Activated CD4-positive, CD25-positive, alpha-beta regulatory T cell treated with anti-CD3 and anti-CD28 coated beads, Interleukin-2, amount 50 U/mL, for 24 hours (primary cell): ENCODE measurements around the gene ADRA2C.

Experiments
- ATAC-seq, 2 donors: fragments of 150-1000 bp; cut with Tn5 transposase; one replicate each; pipeline ENCODE4 v1.10.0; 2021; ENCODE audit warnings: mild to moderate bottlenecking in 1 of 2, moderate library complexity in 1 of 2

The ADRA2C gene

DNA sequence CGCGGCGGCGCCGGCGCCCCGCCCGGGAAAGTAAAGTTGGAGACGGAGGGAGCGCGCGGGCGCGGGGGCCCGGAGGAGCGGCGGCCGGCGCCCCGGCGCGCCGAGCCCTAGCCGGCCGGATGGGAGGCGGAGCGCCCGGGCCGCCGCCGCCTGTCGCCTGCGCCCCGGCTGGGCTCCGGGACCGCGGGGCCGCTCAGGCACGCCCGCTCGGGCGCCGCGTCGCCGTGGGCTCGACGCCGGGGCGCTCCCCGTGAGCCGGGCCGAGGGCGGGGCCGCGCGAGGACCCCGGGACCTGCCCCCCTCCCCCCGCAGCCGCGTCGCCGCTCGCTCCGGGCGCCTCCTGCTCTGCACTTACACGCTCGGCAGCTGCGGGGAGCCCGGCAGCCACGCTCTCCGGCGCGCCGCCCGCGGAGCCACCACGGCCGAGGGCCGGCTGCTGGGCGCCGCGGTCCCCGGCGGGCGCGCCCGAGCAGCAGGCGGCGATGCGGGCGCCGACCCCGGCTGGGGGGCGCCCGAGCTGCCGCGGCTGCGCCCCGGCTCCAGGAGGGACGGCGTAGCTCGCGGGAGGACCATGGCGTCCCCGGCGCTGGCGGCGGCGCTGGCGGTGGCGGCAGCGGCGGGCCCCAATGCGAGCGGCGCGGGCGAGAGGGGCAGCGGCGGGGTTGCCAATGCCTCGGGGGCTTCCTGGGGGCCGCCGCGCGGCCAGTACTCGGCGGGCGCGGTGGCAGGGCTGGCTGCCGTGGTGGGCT lies at the start of gene ADRA2C:
Gene ADRA2C (plus strand): TSS at position 350 of the 749 bp plus-strand sequence. CDS start 222 bp downstream, at position 572.
- no peak for ATAC-seq

DNA sequence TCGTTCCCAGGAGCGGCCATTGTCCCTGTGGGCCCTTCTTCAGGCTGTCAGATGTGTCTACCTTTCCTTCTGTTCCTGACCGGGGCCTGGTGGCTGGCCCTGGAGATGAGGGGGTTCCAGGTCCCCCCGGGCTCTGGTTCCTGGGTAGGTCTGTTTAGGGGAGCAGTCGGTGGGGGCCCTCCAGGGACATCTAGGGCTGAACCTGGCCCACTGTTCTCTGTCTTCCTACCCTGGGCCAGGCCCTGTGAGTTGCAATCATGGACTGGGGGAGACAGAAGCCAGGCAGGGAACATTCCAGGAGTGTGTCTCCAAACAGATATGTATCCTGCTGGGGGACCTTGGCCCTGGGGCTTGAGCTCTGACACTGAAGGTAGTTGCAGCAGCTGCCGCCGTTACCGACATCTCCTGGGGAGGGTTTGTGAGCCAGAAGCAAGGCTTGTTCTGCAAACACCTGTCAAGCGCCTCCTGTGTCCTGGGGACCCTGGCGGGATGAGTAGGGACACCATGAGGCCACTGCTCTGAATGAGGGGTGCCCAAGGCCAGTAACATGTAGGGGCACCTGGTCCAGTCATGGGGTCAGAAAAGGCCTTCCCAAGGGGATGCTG lies 49.5 kb upstream of the ADRA2C start:
- ATAC-seq: no peak

DNA sequence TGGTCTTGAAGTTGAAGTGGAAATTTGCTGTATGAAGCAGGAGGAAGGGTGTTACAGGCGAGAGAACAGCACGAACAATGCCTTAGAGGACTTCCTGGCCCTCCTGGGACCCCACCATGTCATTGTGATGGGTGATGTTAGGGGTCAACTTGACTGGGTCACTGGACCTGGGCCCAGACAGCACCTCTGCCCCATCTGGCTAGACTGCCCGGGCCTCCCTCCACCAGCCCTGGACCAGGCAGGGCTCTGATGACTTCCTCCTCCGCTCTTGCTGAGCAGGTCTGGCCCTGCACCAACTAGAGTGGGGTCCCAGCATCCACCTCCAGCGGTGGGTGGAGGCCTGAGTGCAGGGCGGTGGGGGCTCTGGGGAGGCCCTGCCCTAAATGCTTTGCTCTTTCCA lies 48.9 kb upstream of the ADRA2C start:
- ATAC-seq: no peak

DNA sequence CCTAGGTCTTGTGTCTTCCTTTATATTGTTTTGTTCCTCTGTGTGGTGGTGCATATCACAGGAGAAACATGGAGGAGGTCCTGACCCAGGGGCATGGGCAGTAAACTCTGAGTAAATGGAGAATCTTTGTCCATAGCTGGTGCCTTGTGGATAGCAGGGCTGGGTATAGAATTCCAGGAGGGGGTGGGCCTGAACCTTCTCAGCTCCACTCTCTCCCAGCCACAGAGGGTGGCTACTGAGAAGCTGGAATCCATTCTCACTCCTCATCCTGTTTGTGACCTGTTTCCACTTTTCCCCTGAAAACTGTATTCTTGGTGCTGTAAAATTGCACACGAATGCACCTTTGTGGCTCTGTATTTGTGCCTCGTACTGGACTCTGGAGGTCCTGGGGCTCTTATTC lies 47.7 kb upstream of the ADRA2C start:
- no peak for ATAC-seq

DNA sequence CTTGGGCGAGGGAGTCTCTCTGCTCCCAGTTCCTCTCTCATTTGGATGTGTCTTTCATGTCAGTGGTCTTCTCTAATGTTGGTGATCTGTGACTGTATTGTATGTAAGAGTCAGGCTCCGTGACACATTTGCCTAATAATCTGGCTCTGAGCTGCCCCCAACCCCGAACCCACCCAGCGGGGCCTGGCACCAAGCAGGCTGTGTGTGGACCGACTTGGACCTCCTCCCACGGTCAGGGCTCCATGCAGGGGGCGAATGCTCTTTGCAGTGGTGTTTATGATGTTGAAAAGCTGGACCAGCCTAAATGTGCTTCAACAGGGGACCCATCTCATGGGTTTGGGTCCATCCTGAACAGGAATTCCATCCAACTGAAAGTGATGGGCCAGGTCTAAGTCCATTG lies 47.0 kb upstream of the ADRA2C start:
- ATAC-seq: no peak

DNA sequence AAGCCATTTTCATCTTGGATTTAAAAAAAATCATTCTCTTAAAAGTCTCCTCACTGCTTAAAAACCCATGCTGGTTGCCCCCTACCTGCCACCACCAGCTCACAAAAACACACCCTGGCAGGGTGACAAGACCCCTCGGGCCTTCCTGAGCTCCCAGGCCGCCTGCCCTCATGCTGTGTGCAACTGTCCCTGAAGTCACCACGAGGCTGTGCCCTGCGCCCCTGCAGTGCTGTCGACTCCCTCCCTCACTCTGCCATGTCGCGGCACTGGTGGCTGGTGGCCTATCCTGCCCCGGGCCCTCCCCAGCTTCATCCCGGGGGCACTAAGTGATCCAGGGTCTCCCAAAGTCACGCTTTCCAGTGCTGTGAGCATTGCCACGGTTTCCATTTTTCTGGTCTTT lies 46.3 kb upstream of the ADRA2C start:
- ATAC-seq: no peak

DNA sequence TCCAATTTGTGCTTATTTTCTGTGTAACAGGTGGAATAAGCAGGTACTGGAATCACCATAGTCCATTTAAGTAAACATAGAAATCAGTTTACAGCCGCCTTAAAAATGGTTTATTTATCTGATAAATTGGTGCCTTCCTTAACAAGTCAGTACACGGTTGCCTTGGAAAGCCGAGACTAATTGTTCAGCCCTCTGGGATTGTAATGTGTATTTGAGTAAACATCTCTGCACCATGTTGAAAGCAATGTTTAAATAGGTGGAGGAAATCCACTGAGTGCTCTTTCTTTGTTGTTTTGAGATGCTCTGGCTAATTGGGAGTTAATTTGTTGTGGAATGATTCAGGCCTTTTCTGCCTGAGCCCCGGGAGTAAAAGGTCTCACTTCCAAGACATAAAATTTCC lies 45.7 kb upstream of the ADRA2C start:
- ATAC-seq: no peak

DNA sequence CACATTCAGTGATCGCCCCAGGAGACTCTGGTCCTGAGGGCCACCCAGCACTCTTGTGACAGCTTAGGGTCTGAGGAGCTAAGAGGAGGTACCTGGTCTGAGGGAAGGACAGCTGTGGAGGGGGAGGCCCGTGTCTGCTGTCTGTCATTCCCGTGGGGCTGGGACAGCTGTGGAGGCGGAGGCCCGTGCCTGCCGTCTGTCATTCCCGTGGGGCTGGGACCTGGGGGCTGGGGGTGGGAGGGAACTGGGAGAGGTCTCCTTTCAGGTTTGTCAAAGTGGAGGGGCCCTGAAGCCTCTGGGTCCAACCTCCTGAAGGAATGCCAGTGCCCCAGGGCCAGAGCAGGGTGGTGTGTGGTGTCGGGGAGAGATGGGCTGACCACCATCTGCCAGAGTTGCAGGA lies 45.0 kb upstream of the ADRA2C start:
- ATAC-seq: no peak

DNA sequence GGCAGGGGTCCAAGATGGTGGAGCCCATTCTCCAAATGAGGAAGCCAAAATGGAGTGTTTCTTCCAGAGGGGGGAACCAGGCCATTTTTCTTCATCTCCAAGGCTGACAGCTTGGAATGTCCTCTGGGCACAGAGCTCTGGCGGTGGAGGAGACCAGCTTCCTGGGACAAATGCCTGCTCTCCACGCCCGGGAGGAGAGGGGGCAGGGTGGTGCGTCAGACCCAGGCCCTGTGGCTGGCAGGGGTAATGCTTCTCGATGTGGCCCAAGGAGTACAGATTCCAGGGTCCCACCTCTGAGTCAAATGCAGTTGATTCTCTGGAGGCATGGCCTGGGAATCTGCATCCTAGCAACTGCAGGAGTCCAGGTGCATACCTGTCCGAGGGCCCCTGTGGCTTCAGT lies 44.6 kb upstream of the ADRA2C start:
- ATAC-seq: no peak

DNA sequence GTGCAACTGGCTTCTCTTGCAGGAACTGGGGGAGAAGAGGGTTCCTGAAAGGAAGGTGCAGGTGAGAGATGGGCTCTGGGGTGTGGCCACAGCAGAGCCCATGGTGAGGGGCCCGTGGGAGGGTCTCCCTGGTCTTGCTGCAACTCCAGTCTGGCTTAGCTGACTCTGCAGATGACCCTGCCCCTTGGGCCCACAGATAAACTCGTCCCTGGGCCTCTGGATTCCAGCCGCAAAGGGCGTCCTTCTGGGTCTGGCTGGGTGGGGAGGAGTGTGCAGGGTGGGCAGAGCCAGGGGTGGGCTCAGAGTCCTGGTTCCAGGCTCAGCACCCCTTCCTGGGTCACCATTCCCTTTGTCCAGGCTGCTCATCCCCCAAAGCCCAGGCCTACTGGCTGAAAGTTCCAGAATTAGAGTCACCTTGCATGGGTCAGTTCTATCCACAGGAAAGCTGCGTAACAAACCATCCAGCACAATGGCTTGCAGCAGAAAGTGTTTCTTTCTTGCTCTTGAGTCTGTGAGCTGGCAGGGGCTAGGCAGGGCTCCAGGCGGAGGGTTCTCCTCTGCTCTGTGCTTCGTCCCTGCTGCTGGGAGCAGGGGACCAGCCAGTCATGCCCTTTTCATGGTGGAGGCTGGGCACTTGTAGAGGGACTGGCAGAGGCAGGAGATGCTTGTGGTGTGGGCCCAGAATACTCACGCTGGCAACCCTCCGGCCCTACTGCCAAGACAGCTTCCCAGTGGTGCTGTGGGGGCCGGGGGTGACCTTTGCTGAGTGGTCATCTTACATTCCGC lies 43.5 kb upstream of the ADRA2C start:
- ATAC-seq: no peak

DNA sequence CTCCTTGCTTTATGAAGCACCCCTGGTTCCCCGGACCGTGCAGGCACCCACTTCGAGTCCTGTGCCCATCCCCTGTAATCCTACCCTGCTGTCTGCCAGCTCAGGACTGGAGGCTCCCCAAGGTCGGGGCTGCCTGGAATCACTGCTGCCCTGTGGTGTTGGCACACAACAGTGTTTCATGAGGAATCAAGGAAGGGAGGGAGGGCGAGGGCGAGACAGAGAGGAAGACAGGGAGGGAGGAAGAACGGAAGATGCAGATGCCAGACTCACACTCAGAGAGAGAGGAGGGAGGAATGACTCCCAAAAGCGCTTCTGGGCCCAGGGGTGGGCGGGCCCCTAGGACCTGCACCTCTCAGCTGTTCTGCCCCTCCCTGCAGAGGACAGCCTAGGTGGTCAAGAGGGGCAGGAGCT lies 42.9 kb upstream of the ADRA2C start:
- no peak for ATAC-seq

DNA sequence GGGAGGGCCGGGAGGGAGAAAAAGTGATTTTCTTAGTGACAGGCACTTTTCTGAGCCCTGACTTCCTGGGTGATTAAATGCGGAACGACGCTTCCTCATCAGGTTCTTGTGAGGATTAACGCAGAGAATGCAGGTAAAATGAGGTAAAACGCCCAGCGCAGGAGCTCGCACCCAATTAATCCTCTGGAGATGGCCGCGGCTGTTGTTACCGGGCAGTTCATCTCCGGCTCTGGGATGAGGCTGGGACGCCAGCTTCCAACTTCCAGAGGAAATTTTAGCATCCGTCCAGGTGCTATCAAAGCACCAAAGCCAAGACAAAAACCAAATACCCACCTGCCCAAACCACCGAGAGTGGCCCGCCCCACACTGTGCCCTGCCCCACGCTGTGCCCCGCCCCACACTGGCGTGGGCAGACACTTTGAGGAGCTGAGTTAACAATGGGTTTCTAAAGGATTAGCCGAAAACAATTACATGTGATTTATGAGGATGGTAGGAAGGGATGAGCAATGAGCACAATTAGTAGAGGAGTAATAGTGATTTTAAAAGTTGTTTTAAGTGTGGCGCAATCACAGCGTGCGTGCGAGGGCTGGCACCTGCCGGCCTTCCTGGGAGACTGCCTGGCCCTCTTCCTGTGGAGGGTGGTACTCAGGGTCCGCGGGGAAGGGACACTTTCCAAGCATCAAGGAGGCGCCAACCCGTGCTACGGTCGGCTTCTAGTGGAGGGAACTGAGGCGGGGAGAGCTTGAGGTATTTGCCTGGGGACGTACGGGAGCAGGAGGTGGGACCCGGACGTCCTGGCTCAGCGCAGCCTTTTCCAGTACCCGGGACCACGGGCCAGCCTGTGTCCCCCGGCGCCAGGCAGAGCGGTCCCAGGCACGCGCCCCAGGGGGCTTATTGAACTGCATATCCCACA lies 41.6 kb upstream of the ADRA2C start:
- no peak for ATAC-seq

DNA sequence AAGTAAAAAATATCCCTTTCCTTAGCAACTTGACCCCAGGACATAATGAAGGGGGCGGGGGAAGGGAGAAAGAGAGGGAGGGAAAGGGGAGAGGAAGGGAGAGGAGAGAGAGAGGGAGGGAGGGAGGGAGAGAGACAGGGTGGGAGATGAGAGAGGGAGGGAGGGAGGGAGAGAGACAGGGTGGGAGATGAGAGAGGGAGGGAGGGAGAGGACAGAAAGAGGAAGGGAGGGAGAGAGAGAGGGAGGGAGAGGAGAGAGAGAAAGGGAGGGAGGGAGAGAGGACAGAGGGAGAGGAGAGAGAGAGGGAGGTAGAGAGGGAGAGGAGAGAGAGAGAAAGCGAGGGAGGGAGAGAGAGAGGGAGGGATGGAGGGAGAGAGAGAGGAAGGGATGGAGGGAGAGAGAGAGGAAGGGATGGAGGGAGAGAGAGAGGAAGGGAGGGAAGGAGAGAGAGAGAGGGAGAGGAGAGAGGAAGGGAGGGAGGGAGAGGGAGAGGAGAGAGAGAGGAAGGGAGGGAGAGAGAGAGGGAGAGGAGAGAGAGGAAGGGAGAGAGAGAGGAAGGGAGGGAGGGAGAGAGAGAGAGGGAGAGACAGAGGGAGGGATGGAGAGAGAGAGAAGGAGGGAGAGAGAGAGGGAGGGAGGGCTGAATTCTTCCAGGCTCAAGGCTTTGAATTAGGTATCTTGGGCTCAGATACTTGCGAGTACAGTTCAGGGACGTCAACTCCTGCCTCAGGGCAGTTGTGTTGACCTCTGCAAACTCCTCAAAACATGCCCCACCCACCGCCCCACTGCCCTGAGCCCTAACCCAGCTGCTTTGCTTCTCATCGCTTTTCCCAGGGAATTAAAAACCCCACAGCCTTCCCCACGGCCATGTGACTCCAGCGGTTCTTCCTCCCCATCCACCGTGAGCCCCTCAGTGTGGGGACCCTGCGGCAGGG lies 40.0 kb upstream of the ADRA2C start:
- no peak for ATAC-seq

DNA sequence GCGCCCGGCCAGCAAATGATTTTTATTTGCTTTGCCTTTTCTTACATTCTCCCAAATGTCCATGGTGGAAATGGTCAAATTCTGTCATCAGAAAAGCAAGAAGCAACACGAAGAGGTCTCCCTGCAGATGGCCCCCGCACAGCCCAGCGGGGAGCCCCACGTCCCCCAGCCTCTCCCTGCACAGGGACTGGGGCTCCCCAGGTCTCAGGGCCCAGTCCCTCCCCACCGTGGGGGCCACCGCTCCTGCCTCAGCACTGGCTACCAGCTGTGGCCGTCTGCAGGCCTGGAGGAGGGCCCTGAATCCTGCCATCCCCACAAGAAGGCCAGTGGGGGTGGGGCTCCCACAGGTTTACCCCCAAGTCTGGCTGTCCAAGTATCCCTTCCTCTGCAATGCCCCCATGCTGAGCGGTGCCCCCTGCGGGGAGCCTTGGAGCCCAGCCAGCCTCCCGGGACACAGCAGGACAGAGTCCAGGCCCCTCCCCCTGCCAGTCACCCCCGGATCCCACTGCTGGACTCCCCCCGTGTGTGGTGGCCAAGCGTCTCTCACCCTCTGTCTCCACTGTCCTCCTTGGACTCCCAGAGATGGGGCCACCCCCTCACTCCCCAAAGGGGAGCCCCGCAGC lies 38.2 kb upstream of the ADRA2C start:
- no peak for ATAC-seq

DNA sequence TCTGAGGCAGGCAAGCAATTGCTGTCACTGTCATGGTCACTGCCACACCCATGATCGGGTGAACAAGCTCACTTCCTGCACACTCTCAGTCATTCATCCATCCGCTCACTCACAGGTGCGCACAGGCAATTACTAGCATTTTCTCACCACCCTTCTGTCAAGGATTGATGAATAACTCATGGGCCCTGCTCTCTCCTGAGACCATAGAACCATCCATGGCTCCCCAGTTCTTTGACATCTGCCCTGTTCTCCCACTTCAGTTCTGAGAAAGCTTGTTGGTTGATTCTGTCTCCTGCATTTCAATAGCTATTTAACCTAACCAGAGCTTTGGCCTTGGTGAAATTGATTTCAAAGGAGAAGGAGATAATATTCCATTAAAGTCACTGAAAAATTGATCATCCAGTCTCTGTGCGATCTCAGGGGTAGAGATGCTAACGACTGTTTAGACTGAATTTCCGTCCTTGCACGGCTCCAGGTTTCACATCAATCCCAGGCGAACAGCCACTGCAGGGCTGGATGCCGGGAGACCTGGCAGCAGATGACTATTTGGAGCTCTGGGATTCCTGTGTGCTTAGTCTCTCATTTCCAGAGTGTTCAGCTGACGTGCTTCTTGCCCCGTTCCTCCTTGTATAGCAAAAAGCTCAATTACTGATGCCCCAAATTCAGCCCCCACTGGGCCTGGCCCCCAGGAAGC lies 36.9 kb upstream of the ADRA2C start:
- no peak for ATAC-seq

DNA sequence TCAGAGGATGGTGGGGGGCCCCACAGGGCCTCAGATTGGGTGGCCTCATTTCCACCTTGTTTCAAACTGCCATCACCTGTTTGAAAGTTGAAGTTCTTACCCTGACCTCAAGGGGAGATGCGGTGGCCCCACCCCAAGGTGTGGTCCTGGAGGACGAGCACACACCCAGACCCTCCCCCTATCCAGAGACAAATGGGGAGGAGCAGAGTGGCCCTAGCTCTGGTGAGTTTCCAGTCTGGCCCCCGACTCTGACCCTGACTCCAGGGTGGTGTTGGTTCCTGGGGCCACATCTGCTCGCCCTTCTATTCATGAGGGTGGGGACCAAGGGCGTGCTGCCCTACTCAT lies 36.3 kb upstream of the ADRA2C start:
- ATAC-seq: no peak

DNA sequence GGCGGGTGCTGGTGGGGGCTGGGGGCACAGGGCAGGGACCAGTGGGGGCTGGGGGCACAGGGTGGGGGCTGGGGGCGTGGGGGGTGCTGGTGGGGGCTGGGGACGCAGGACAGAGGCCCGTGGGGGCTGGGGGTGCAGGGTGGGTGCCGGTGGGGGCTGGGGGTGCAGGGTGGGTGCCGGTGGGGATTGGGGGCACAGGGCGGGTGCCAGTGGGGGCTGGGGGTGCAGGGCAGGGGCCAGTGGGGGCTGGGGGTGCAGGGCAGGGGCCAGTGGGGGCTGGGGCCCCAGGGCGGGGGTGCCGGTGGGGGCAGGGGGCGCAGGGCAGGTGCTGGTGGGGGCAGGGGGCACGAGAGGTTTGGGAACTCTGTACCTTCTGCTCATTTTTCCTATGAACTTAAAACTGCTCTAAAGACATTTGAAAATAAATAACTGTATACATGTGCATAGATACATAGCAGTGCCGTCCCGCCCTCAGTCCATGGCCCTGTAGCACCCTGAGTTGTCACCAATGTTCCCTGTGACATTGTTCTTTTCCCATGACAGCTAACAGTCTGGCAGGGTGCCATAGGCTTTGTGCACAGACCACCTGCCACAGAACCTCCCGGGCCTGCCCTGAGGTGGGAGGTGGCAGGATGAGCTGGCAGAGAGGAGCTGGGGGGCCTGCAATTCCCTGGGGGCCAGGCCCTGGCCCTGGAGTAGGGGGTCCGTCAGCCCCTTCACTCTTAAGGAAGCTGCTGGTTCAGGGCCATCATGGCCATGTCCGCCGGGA lies 35.6 kb upstream of the ADRA2C start:
- no peak for ATAC-seq

DNA sequence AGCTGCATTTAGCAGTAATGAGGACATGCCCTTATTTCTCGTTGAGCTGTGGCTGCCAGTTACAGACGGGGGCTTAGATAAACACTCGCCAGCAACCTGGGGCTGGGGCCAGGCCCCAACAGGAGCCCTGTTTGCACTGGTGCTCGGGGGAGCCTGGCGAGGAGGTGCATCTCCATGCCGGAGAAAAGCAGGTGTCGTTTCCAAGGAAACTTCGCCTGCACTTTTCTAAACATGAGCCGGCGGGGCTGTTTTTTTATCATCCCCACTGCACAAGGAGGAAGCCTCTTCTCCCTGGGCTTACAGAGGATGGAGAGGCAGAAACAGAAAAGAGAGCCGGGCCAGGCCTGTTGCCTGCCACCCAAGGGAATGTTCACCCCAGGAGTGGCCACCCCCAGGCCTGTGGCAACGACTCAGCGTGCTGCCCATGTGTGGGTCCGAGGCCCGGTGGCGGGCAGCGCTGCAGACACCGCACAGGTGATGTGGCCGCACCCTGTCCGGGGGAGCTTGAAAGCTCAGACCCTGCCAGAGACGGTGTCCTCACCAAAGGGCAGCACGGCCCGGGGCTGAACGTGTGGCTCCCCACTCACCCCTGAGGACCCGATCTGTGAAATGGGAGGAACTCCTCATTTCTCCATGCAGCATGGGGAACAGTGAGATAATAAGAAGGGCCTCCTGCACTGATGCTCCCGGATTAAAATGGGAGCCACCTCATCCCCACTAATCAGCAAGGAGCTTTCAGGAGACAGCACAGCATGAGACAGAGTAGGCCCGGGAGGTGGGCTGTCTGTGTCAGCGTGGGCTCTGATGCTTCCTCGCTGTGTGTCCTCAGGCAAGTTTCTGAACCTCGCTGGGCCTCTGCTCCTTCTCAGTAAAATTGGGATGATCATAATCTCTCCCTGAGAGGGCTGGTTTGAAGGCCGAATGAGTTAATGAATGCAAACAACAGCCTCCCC lies 33.8 kb upstream of the ADRA2C start:
- no peak for ATAC-seq

DNA sequence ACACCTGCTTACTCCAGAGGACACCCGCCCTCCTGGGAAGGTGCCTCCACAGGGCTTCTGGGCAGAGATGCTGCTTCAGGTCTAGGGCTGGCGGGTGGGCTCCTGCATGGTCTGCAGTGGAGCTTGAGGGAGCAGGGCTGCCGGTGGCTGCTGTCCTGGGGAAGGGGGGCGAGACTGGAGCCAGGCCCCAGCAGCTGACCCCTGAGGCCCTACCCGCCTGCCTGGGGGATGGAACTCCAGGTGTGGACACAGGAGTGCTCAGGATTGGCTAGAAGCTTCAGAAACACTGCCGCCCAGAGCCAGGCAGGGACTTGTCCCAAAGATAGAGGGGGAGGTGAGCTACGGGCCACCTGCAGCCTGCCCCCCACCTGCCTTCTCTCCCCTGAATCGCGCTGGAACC lies 33.0 kb upstream of the ADRA2C start:
- no peak for ATAC-seq
